H9 (cell line): ENCODE measurements around the gene FAM53A. TPM values are rescaled to one million over a fixed set of nuclear protein-coding genes. Genes with fewer than 3 reads are reported as not detected.

Experiments used
- DNase-seq: peaks from one replicate; pipeline ENCODE4 v3.0.0-alpha.2; 2017
- H2AFZ ChIP-seq: one replicate; pipeline ENCODE4 v1.6.1; 2013; ENCODE audit warnings: mild to moderate bottlenecking, low read length, control low read depth, moderate library complexity
- H2AK5ac ChIP-seq: 2 replicates; pipeline ENCODE4 v1.6.1; 2013; ENCODE audit warnings: low read length, control low read depth, mixed read lengths; ENCODE audit not compliant: insufficient read length
- H2BK120ac ChIP-seq: one replicate; pipeline ENCODE4 v1.6.1; 2013; ENCODE audit warnings: low read depth, mild to moderate bottlenecking, low read length, control low read depth, inconsistent platforms; ENCODE audit not compliant: poor library complexity, severe bottlenecking
- H2BK12ac ChIP-seq: 2 replicates; pipeline ENCODE4 v1.6.1; 2013; ENCODE audit warnings: low read length, control low read depth, mixed read lengths, low read depth; ENCODE audit not compliant: insufficient read length
- H2BK15ac ChIP-seq: 2 replicates; pipeline ENCODE4 v1.6.1; 2013; ENCODE audit warnings: low read depth, low read length, control low read depth
- H2BK20ac ChIP-seq: one replicate; pipeline ENCODE4 v1.6.1; 2013; ENCODE audit warnings: low read depth, mild to moderate bottlenecking, low read length, control low read depth, inconsistent platforms; ENCODE audit not compliant: poor library complexity, severe bottlenecking
- H2BK5ac ChIP-seq: 2 replicates; pipeline ENCODE4 v1.6.1; 2013; ENCODE audit warnings: low read length, control low read depth, mixed read lengths; ENCODE audit not compliant: insufficient read length
- H3K14ac ChIP-seq: 2 replicates; pipeline ENCODE4 v1.6.1; 2013; ENCODE audit warnings: low read length, control low read depth; ENCODE audit not compliant: insufficient read depth
- H3K18ac ChIP-seq: 2 replicates; pipeline ENCODE4 v1.6.1; 2013; ENCODE audit warnings: low read depth, mild to moderate bottlenecking, mixed read lengths, low read length, control low read depth; ENCODE audit not compliant: insufficient read length
- H3K23ac ChIP-seq: 2 replicates; pipeline ENCODE4 v1.6.1; 2013; ENCODE audit warnings: low read length, control low read depth, mixed read lengths, low read depth; ENCODE audit not compliant: insufficient read length
- H3K23me2 ChIP-seq: 2 replicates; pipeline ENCODE4 v1.6.1; 2013; ENCODE audit warnings: low read depth, mild to moderate bottlenecking, mixed read lengths, low read length, control low read depth; ENCODE audit not compliant: insufficient read length, poor library complexity, severe bottlenecking
- H3K27ac ChIP-seq: 2 replicates; pipeline ENCODE4 v1.5.1; 2013; ENCODE audit warnings: low read length, control low read depth, mixed read lengths, low read depth; ENCODE audit not compliant: insufficient read length
- H3K27me3 ChIP-seq: 2 replicates; pipeline ENCODE4 v1.6.1; 2013; ENCODE audit warnings: low read length, control low read depth, inconsistent platforms; ENCODE audit not compliant: insufficient read depth
- H3K4ac ChIP-seq: 2 replicates; pipeline ENCODE4 v1.6.1; 2013; ENCODE audit warnings: low read depth, mild to moderate bottlenecking, control low read depth, inconsistent platforms, low read length, moderate library complexity
- H3K4me1 ChIP-seq: 2 replicates; pipeline ENCODE4 v1.6.1; 2013; ENCODE audit warnings: low read length, control low read depth, inconsistent platforms; ENCODE audit not compliant: insufficient read depth
- H3K4me2 ChIP-seq: 2 replicates; pipeline ENCODE4 v1.6.1; 2013; ENCODE audit warnings: low read length, control low read depth, mixed read lengths; ENCODE audit not compliant: insufficient read length, insufficient read depth
- H3K56ac ChIP-seq: 2 replicates; pipeline ENCODE4 v1.6.1; 2013; ENCODE audit warnings: low read depth, mild to moderate bottlenecking, mixed read lengths, low read length, control low read depth; ENCODE audit not compliant: insufficient read length
- H3K79me1 ChIP-seq: 2 replicates; pipeline ENCODE4 v1.6.1; 2013; ENCODE audit warnings: low read depth, mild to moderate bottlenecking, moderate library complexity, low read length, control low read depth, inconsistent platforms; ENCODE audit not compliant: insufficient read depth, poor library complexity, severe bottlenecking
- H3K79me2 ChIP-seq: 2 replicates; pipeline ENCODE4 v1.6.1; 2013; ENCODE audit warnings: low read length, control low read depth, inconsistent platforms; ENCODE audit not compliant: insufficient read depth
- H3K9ac ChIP-seq: 2 replicates; pipeline ENCODE4 v1.6.1; 2013; ENCODE audit warnings: low read length, control low read depth, mixed read lengths; ENCODE audit not compliant: insufficient read length; ENCODE audit errors: extremely low read depth
- H3K9me3 ChIP-seq: one replicate; pipeline ENCODE4 v1.6.1; 2013; ENCODE audit warnings: low read depth, low read length, inconsistent platforms; ENCODE audit not compliant: control insufficient read depth
- H3T11ph ChIP-seq: one replicate; pipeline ENCODE4 v1.6.1; 2013; ENCODE audit warnings: mild to moderate bottlenecking, low read length, control low read depth, inconsistent platforms
- H4K20me1 ChIP-seq: one replicate; pipeline ENCODE4 v1.6.1; 2013; ENCODE audit not compliant: control insufficient read depth, insufficient read length, insufficient read depth
- H4K5ac ChIP-seq: 2 replicates; pipeline ENCODE4 v1.6.1; 2013; ENCODE audit warnings: low read depth, mild to moderate bottlenecking, mixed read lengths, low read length, control low read depth; ENCODE audit not compliant: insufficient read length
- H4K8ac ChIP-seq: replicated peaks from 2 replicates; pipeline ENCODE4 v1.6.1; 2013; ENCODE audit warnings: low read length, control low read depth, mixed read lengths, low read depth; ENCODE audit not compliant: insufficient read length
- H4K91ac ChIP-seq: 2 replicates; pipeline ENCODE4 v1.6.1; 2013; ENCODE audit warnings: low read depth, mild to moderate bottlenecking, moderate library complexity, mixed read lengths, low read length, control low read depth; ENCODE audit not compliant: insufficient read length
- H3K27ac Mint-ChIP-seq, 3 experiments: 2 replicates in 2 of 3; 3 replicates in 1 of 3; pipeline ENCODE4 v1.8.0; 2020 to 2021; ENCODE audit warnings: mixed read lengths in 3 of 3, mild to moderate bottlenecking in 1 of 3, moderate library complexity in 1 of 3
- H3K27me3 Mint-ChIP-seq: 2 replicates; pipeline ENCODE4 v1.8.0; 2021; ENCODE audit warnings: low read depth, mild to moderate bottlenecking, moderate library complexity, mixed read lengths
- H3K36me3 Mint-ChIP-seq, 3 experiments: 2 replicates in 2 of 3; 3 replicates in 1 of 3; pipeline ENCODE4 v1.8.0; 2020 to 2021; ENCODE audit warnings: low read depth in 3 of 3, mixed read lengths in 3 of 3; ENCODE audit not compliant: insufficient read depth in 1 of 3
- H3K4me1 Mint-ChIP-seq, 2 experiments: 2 replicates each; pipeline ENCODE4 v1.8.0; 2020; ENCODE audit warnings: mixed read lengths in 2 of 2
- H3K4me3 Mint-ChIP-seq, 2 experiments: 2 replicates in 1 of 2; 3 replicates in 1 of 2; pipeline ENCODE4 v1.8.0; 2020 to 2021; ENCODE audit warnings: mild to moderate bottlenecking in 2 of 2, mixed read lengths in 2 of 2, moderate library complexity in 1 of 2
- H3K9me3 Mint-ChIP-seq, 2 experiments: 2 replicates in 1 of 2; 3 replicates in 1 of 2; pipeline ENCODE4 v1.8.0; 2020; ENCODE audit warnings: mild to moderate bottlenecking in 2 of 2, mixed read lengths in 2 of 2, moderate library complexity in 1 of 2
- CTCF ChIP-seq: fragments of 200-600 bp; sonication (generic); conservative IDR thresholded peaks from 3 replicates; pipeline ENCODE4 v1.8.0; 2021; ENCODE audit warnings: antibody characterized with exemption, mild to moderate bottlenecking
- WGBS: extraction: QIAGEN DNeasy Blood & Tissue Kit; methylation state at CpG from one replicate; pipeline ENCODE4 v1.1.7; 2013; ENCODE audit warnings: missing lambda C conversion rate, low lambda C conversion rate, mixed read lengths; ENCODE audit not compliant: insufficient read length; ENCODE audit errors: extremely low coverage; 5-methylcytosine and 5-hydroxymethylcytosine counted together
- total RNA-seq: library from RNA; stranded (reverse); gene quantifications from 2 replicates; pipeline ENCODE4 v1.2.1, GENCODE V29; 2021

The FAM53A gene
- total RNA-seq, 1 experiment from 2014 or later: 2.4 TPM

GRCh38 chr4:1723131-1723801 is 39.2 kb upstream of the FAM53A start:
- Mint-ChIP-seq H3K4me1 (peaks cover 25 to 33% of the 10 kb centered on the region in 2 experiments), H3K36me3 (peaks cover 43 to 64% (median 61%) of the 10 kb centered on the region in 3 experiments), H3K4me3 (peak overlapping the region; percentile 96 to 99), H3K9me3 (no peaks in the 10 kb centered on the region), H3K27ac (peak overlapping the region in 2 of 3 experiments; percentile 39 to 86; a peak in 3 of 7 replicates), H3K27me3 (no peaks in the 10 kb centered on the region; the same call in 1 of the 2 replicates)
- no peaks in the 10 kb centered on the region for H3K4me1 ChIP-seq
- no CpG with 5 or more reads among the region's 12 CpGs for WGBS
- no peak overlapping the region for H3K56ac ChIP-seq
- no peak overlapping the region for H2AK5ac ChIP-seq
- H3K27me3 ChIP-seq: no peaks in the 10 kb centered on the region
- H4K91ac ChIP-seq: no peak overlapping the region
- H4K5ac ChIP-seq: no peak overlapping the region
- no peak overlapping the region for H3K18ac ChIP-seq
- no peak overlapping the region for H2BK20ac ChIP-seq
- H2BK12ac ChIP-seq: no peak overlapping the region
- no peaks in the 10 kb centered on the region for H3K9me3 ChIP-seq
- no peak overlapping the region for H2AFZ ChIP-seq
- H4K8ac ChIP-seq: no peak overlapping the region
- no peak overlapping the region for H3K23ac ChIP-seq
- no peak overlapping the region for H2BK120ac ChIP-seq
- no peak for DNase-seq
- no peaks in the 10 kb centered on the region for H4K20me1 ChIP-seq
- H3K79me2 ChIP-seq: peaks cover 20% of the 10 kb centered on the region; the same call in 1 of the 2 replicates
- peaks cover 18% of the 10 kb centered on the region for H3K79me1 ChIP-seq
- H3K27ac ChIP-seq: no peak overlapping the region
- H3K4me2 ChIP-seq: no peak overlapping the region
- no peak overlapping the region for H2BK15ac ChIP-seq
- H3K9ac ChIP-seq: no peak overlapping the region
- H3K23me2 ChIP-seq: peaks cover 18% of the 10 kb centered on the region
- no peak overlapping the region for H3K14ac ChIP-seq
- H2BK5ac ChIP-seq: no peak overlapping the region
- no peak for TF ChIP-seq CTCF
- H3T11ph ChIP-seq: no peak overlapping the region
- no peak overlapping the region for H3K4ac ChIP-seq
